Smooth muscle cell of the pulmonary artery (primary cell): ENCODE measurements around the gene MLLT6. TPM values are rescaled to one million over a fixed set of nuclear protein-coding genes. Genes with fewer than 3 reads are reported as not detected.

Experiments used
- total RNA-seq: library from RNA; depleted of rRNA; stranded (reverse); fragments of >200 nt; gene quantifications from 2 replicates; pipeline ENCODE4 v1.2.3, GENCODE V29; 2014

Gene MLLT6
- total RNA-seq, result 30.4 and 34.5 TPM in 2 replicates

DNA sequence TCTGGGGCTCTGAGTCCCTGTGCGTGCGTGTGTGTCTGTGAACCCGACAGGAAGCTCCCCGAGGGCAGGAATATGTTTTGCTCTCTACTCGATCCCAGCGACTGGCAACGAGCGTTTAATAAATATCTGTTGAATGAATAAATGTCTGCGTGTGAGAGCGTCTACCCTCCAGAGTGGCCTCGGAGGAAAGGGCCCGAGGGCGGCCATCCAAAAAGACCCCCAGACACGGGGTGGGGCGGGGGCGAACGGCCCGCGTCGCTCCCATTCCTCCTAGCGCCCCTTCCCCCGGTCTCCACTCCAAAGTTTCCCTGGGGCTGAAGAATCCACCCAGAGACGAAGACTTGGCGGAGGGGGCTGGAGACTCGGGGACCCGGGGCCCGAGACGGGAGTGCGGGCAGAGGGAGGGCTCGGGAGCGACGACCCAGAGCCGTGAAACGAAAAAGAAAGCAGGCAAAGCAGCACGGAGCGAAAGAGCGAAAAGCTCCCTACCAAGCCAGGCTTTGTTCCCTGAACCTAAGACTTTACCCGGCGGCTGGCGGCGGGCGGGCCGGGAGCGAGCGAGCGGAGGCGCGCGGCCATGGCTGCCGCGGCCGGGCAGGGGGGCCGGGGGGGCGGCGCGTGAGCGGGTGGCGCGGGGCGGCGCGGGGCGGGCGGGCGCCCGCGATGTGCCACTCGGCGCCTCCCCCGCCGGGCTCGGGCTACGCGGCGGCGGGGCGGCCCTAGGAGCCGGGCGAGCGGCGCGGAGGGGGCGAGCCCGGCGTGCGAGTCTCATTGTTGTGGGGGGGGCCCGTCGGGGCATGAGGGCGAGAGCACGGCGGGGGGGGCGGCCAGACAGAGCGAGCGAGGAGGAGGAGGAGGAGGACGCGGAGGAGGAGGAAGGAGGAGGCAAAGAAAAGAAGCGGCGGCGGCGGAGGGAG is at the start of gene MLLT6:
TSS of gene MLLT6 (plus strand) at position 668 of the 917 bp plus-strand sequence. CDS start 360 bp downstream, outside the sequence.

DNA sequence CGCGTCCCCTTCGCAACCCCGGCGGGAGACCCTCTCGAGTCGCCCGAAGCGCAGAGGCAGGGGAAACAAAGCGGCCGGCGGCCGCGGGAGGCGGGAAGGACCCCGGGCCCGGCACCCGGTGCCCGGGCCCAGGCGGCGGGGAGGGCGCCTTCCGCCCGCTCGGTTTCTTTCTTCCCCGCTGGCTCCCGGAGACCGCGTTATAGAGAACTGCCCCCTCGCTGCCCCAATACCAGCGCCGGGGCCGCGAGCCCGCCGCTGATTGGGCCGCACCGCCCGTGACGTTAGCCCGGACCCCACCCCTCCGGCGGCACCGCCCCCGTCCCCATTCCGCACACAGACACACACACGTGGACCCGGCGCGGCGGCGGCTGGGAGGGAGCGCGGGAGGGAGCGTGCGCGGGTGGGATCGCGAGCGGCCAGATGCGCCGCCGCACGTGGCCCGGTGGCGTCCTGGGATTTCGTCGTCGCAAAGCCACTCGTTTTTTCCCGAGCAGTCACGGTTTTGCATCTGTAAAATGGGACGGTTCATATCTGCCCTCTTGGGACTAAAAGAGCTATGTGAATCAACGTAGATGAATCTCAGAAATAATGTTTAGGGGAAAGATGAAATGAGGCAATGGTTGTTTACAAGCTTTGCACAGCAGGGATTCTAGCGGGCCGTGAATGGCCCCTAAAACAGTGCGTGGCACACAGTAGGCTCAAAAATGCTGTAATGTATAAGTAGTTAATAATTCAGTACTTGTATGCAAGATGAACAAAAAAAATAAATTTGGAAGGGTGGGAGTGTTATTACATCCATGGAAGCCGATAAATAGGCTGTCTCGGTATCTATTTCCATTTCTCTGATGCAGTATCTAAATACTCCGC is 30.1 kb upstream of the MLLT6 start, which contains the start of gene EPOP:
TSS of gene EPOP (minus strand) at position 209 of the 867 bp plus-strand sequence. CDS start 462 bp downstream, outside the sequence.

DNA sequence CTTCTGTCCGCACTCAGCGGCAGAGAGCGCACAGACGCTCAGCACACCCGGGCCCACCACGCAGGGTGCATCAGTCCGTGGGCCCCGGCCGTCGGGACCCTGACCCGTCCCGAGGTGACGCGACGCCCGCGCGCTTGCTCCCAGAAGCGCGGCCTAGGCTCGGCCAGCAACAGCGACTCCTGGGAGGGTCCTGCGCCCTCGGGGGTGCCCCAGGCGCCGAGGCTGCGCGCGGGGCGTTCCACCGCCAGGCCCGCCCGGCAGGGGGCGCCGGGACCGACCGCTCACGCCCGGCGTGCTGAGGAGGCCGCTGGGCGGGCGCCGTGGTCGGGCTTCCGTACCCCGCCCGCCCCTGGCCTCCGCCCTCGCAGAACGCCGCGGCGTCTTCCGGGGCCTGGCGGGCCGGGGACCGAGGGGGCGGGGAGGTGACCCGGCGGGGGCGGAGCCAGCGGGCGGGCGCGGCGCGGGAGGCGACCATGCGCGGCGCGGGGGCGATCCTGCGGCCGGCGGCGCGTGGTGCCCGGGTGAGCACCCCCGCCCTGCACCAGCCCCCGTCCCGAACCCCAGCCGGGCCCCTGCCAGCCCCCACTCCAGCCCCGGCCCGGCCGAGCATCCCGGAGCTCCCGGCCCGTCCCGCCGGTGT is 24.9 kb downstream of the MLLT6 start, which contains the start of gene CISD3:
TSS of gene CISD3 (plus strand) at position 456 of the 640 bp plus-strand sequence. CDS start at position 474, 18 bp downstream.

DNA sequence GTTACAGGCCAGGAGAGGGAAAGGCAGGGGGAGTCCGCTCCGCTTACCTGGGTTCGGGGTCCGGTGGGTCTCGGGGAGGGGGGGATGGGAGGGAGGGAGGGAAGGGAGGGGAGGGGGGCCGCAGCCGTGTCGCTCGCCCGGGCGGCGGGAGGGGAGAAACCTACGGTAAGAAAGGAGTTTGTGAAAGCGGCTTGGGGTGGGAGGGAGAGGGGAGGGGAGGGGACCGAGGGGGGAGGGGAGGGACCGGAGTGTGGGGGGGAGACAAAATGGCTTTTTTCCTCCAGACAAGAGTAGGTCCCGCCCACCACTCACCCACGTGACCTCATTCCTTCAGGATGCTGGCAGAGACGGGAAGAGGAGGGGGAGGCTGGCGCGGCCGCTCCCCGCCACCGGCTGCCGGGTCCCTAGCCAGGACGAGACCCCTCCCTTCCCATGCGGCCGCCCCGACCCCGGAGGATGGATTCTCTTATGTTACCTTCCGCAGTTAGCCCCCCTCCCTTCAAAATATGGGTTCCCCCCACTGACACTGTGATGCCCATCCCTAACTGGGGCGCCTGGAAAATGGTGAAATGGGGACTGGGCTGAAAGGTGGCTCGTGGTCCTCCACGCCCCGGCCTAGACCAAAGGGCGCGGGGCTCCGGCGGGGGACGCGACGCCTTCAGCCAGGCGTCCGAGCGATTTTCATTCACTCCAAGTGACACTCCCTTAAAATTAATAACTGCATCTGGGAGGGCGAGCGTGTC is 43.2 kb downstream of the MLLT6 start, which contains the start of gene PCGF2:
TSS of gene PCGF2 (minus strand) at position 188 of the 743 bp plus-strand sequence. CDS start 7,934 bp downstream, outside the sequence.

DNA sequence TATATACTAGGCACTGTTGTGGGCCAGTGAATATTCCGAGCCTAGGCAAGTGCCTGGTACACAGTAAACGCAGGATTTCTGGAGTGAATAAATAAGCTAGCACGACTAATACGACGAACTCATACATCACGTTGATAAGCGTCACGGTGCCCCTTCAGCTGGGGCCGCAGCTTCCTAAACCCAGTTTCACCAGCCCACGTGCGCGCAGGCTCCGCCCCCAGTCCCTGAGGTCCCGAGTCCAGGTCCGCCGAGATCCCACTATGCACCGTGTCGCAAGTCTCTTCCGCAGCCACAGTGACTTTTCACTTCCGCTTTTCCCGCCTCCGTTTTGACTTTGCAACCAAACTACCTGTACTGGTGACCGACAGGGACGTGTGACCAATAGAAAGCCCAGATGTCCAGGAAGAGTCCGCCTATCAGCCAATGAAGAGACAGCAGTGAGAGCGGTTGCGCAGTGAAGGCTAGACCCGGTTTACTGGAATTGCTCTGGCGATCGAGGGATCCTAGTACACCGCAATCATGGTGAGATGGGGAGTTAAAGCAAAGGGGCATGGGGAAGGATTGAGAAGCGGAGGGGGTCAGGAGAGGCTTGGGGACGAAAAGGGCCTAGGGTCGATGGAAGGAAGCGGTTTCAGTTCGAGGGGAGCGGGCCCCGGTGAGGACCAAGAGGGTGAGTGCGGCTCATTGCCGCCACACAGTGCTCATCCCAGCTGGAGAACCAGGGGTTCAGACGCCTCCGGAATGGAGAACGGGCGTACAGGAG is 47.4 kb downstream of the MLLT6 start, which contains the start of gene PSMB3:
TSS of gene PSMB3 (plus strand) at position 434 of the 763 bp plus-strand sequence. CDS start at position 520, 86 bp downstream.

Other genes starting within 250 kb of the MLLT6 start
- 0.07 TPM in 1 of 2 replicates, not detected in the other for gene SRCIN1, start 99.3 kb upstream of the MLLT6 start, total RNA-seq
- gene EPOP, start 30.3 kb upstream of the MLLT6 start, total RNA-seq, result 0.72 and 2.0 TPM in 2 replicates
- gene CISD3, start 25.1 kb downstream of the MLLT6 start, total RNA-seq, result 3.5 and 5.1 TPM in 2 replicates
- gene PCGF2, start 43.1 kb downstream of the MLLT6 start, total RNA-seq, result 8.4 and 12.3 TPM in 2 replicates
- 145 and 162 TPM in 2 replicates for gene PSMB3, start 47.5 kb downstream of the MLLT6 start, total RNA-seq
- 63.6 and 71.2 TPM in 2 replicates for gene PIP4K2B, start 94.3 kb downstream of the MLLT6 start, total RNA-seq
- 7.6 and 8.1 TPM in 2 replicates for gene CWC25, start 120.0 kb downstream of the MLLT6 start, total RNA-seq
- gene RPL23, start 148.4 kb downstream of the MLLT6 start, total RNA-seq, result 803 and 935 TPM in 2 replicates
- 163 and 215 TPM in 2 replicates for gene LASP1, start 164.8 kb downstream of the MLLT6 start, total RNA-seq